AG04450 (cell line): Measurements from ENCODE around the gene DBNDD1. TPM values are rescaled to one million over a fixed set of nuclear protein-coding genes. Genes with fewer than 3 reads are reported as not detected.

ENCODE experiments used
- CTCF ChIA-PET: fragments of 300-600, 350-600 bp; formaldehyde crosslinking; extraction: SDS; loops from one replicate; lab custom pipeline; 2022; ENCODE audit warnings: antibody characterized with exemption, inconsistent platforms; lab: Charles Lee
- POLR2A ChIA-PET: fragments of 350-600 bp; formaldehyde crosslinking; extraction: SDS; loops from one replicate; lab custom pipeline; 2021; ENCODE audit warnings: antibody characterized with exemption, inconsistent platforms; lab: Yijun Ruan, JAX
- DNase-seq: peaks from one replicate; pipeline ENCODE4 v3.0.0-alpha.2; 2011; ENCODE audit warnings: low read depth, low spot score
- H3K27ac ChIP-seq: one replicate; pipeline ENCODE4 v1.5.1; 2012; ENCODE audit warnings: low read depth, low read length, control low read depth
- H3K27me3 ChIP-seq: one replicate; pipeline ENCODE4 v1.6.0; 2012; ENCODE audit warnings: low read length; ENCODE audit not compliant: control insufficient read depth, insufficient read depth
- H3K4me3 ChIP-seq: 2 replicates; pipeline ENCODE4 v1.5.1; 2011; ENCODE audit warnings: mild to moderate bottlenecking, low read depth, low read length, control low read depth
- H3K9me3 ChIP-seq: 2 replicates; pipeline ENCODE4 v1.5.1; 2012; ENCODE audit warnings: low read length; ENCODE audit not compliant: control insufficient read depth, insufficient read depth
- polyA plus RNA-seq: library from polyadenylated mRNA; depleted of rRNA; stranded (reverse); fragments of >200 nt; gene quantifications from 2 replicates; pipeline ENCODE4 v1.2.3, GENCODE V29; 2011
- TF ChIP-seq, protein P1 (sequence below): IDR thresholded peaks from 2 replicates; pipeline ENCODE4 v1.5.1; 2011; ENCODE audit warnings: low read depth, low read length, control low read depth, inconsistent platforms

DBNDD1 gene
- polyA plus RNA-seq, 1 experiment = 9.2 TPM

DNA sequence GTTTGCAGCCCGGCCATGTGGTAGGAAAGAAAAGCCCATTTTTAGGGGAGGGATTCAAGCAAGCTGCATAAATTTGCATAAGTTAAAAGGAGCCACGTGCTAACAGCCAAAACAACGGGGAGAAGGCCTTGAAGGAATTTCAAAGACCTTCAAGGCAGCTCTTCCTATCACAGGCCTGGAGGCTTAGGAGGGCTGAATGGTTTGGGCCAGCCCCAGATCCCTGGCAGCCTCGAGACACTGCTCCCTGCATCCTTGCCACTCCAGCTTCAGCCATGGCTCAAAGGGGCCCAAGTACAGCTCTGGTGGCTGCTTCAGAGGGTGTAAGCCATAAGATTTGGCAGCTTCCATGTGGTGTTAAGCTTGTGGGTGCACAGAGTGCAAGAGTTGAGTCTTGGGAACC, 35.3 kb upstream of the DBNDD1 start:
- H3K27ac ChIP-seq = no peak overlapping the region
- ChIA-PET CTCF (no interaction called here), POLR2A (no interaction called here)
- H3K9me3 ChIP-seq = peaks cover 11% of the 10 kb centered on the region
- H3K27me3 ChIP-seq = peaks cover 2% of the 10 kb centered on the region
- H3K4me3 ChIP-seq = no peak overlapping the region
- no peak for DNase-seq
- TF ChIP-seq, protein P1, sequence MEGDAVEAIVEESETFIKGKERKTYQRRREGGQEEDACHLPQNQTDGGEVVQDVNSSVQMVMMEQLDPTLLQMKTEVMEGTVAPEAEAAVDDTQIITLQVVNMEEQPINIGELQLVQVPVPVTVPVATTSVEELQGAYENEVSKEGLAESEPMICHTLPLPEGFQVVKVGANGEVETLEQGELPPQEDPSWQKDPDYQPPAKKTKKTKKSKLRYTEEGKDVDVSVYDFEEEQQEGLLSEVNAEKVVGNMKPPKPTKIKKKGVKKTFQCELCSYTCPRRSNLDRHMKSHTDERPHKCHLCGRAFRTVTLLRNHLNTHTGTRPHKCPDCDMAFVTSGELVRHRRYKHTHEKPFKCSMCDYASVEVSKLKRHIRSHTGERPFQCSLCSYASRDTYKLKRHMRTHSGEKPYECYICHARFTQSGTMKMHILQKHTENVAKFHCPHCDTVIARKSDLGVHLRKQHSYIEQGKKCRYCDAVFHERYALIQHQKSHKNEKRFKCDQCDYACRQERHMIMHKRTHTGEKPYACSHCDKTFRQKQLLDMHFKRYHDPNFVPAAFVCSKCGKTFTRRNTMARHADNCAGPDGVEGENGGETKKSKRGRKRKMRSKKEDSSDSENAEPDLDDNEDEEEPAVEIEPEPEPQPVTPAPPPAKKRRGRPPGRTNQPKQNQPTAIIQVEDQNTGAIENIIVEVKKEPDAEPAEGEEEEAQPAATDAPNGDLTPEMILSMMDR = no peak

DNA sequence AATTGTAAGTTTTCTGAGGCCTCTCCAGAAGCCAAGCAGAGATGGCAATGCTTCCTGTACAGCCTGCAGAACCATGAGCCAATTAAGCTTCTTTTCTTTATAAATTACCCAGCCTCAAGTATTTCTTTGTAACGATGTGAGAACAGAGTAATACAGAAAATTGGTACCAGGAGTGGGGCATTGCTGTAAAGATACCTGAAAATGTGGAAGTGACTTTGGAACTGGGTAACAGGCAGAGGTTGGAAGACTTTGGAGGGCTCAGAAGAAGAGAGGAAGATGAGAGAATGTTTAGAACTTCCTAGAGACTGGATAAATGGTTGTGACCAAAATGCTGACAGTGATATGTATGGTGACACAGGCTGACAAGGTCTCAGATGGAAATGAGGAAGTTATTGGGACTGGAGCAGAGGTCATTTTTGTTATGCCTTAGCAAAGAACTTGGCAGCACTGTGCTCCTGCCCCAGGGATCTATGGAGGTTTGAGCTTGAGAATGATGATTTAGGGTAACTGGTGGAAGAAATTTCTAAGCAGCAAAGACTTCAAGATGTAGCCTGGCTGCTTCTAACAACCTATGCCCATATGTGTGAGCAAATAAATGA, 34.7 kb upstream of the DBNDD1 start:
- Histone ChIP-seq H3K9me3 (peaks cover 11% of the 10 kb centered on the region), H3K27me3 (peaks cover 2% of the 10 kb centered on the region), H3K27ac (no peak overlapping the region), H3K4me3 (no peak overlapping the region)
- TF ChIP-seq, protein P1 = no peak
- no peak for DNase-seq
- ChIA-PET CTCF (no interaction called here), POLR2A (no interaction called here)

DNA sequence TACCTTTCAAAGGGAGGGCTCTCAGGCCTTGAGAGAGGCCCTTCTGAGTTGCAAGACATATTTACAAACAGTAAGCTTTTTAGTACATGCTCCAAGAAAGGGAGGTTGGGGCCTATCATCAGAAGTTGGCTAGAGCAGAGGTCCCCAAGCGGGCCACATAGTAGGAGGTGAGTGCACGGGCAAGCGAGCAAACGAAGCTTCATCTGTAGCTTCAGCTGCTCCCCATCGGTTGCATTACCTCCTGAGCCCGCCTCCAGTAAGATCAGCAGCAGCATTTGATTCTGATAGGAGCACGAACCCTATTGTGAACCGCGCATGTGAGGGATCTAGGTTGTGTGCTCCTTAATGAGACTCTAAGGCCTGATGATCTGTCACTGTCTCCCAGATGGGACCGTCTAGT, 31.7 kb upstream of the DBNDD1 start:
- no peak overlapping the region for H3K4me3 ChIP-seq
- POLR2A ChIA-PET = no interaction called here
- TF ChIP-seq, protein P1 = no peak
- no peak overlapping the region for H3K27ac ChIP-seq
- peaks cover 11% of the 10 kb centered on the region for H3K9me3 ChIP-seq
- no peak for DNase-seq
- H3K27me3 ChIP-seq = peaks cover 2% of the 10 kb centered on the region
- CTCF ChIA-PET = no interaction called here

DNA sequence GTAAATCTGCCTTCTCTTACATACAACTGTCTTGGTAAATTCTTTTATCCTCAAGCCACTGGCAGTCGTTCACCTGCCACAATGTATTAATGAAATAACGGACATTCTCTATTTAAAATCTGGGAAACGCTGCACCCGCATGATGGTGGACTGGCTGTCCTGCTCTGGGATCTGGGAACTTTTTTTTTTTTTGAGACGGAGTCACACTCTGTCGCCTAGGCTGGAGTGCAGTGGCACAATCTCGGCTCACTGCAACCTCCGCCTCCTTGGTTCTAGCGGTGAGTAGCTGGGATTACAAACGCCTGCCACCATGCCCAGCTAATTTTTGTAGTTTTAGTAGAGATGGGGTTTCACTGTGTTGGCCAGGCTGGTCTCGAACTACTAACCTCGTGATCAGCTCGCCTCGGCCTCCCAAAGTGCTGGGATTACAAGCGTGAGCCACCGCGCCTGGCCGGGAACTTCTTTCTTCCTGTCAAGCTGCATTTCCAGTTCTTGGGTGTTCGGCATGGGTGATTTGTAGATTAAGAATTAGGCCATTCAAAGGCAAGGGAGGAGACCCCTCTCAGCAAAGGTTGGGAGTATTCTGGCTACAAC, 29.6 kb upstream of the DBNDD1 start:
- TF ChIP-seq, protein P1 = no peak
- H3K4me3 ChIP-seq = no peak overlapping the region
- DNase-seq = no peak
- H3K9me3 ChIP-seq = no peaks in the 10 kb centered on the region; the same call in none of the 2 replicates
- no peaks in the 10 kb centered on the region for H3K27me3 ChIP-seq
- CTCF ChIA-PET = no interaction called here
- POLR2A ChIA-PET = no interaction called here
- H3K27ac ChIP-seq = no peak overlapping the region

DNA sequence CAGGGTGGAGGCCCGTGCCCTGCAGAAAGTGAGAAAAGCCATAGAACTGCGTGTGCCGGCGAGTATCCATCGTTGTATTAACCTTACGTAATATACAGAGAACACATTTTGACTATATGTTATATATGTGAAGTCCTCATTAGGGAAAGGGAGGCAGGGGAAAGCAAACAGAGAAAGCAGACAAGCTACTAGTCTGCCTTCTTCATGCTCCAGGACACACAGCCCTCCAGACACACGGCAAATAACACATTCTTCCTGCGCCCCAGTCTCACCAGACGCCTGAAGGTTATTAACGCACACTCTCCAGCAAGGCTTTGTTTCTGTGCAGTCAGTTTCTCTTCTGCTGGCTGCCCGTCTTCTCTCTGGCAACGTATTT, 29.1 kb upstream of the DBNDD1 start:
- TF ChIP-seq, protein P1 = no peak
- ChIA-PET POLR2A (no interaction called here), CTCF (no interaction called here)
- no peak for DNase-seq
- no peaks in the 10 kb centered on the region for H3K27me3 ChIP-seq
- H3K4me3 ChIP-seq = no peak overlapping the region
- no peaks in the 10 kb centered on the region; the same call in 1 of the 2 replicates for H3K9me3 ChIP-seq
- H3K27ac ChIP-seq = no peak overlapping the region
